ENCODE data around the gene KRTDAP. TPM values are rescaled to one million over a fixed set of nuclear protein-coding genes. Genes with fewer than 3 reads are reported as not detected.

KRTDAP gene
- polyA plus RNA-seq, 3 donors, result 0.21 to 0.42 TPM; not detected in 1

GRCh38 chr19:35438527-35438926 lies 51.7 kb downstream of the KRTDAP start:
- 40 to 70% (median 70%) methylated on average over 5 of the region's 5 CpGs for WGBS, 3 donors
- no peak overlapping the region for H3K27ac ChIP-seq (ENCODE audit: low read depth, low read length)

- WGBS, 3 donors, result 69 to 90% (median 73%) methylated on average over 5 of the region's 5 CpGs
- H3K27ac ChIP-seq (ENCODE audit: low read depth, low read length), result no peak overlapping the region
Measured at GRCh38 chr19:35438096-35438495, 52.2 kb downstream of the KRTDAP start.

- WGBS, 3 donors, result 84 to 88% (median 87%) methylated on average over 15 of the region's 15 CpGs
- no peak overlapping the region for H3K27ac ChIP-seq (ENCODE audit: low read depth, low read length)
Measured at GRCh38 chr19:35437406-35437951, 52.8 kb downstream of the KRTDAP start.

Other genes starting within 250 kb of the KRTDAP start
- 10 to 100 TPM; 12.9 to 92.4 (median 20.2) TPM for gene LSR, start 241.5 kb downstream of the KRTDAP start, polyA plus RNA-seq
- 100 to 1,000 TPM in 2 of 3 donors, 10 to 100 TPM in 1; 68.2 to 122 (median 118) TPM for gene USF2, start 221.5 kb downstream of the KRTDAP start, polyA plus RNA-seq
- 10 to 100 TPM in 1 of 3 donors, 1 to 10 TPM in 1, under 1 TPM in 1; 0.34 to 16.3 (median 1.1) TPM for gene HAMP, start 207.9 kb downstream of the KRTDAP start, polyA plus RNA-seq
- under 1 TPM in 1 of 3 donors, not detected in 2; 0.16 TPM for gene MAG, start 198.3 kb downstream of the KRTDAP start, polyA plus RNA-seq
- 1 to 10 TPM in 1 of 3 donors, under 1 TPM in 2; 0.67 to 2.1 (median 0.88) TPM for gene CD22, start 161.3 kb downstream of the KRTDAP start, polyA plus RNA-seq
- gene FFAR1, start 142.6 kb downstream of the KRTDAP start, polyA plus RNA-seq, result 1 to 10 TPM in 1 of 3 donors, not detected in 2; 2.2 TPM
- 1 to 10 TPM in 2 of 3 donors, under 1 TPM in 1; 0.46 to 1.8 (median 1.8) TPM for gene FFAR3, start 132.0 kb downstream of the KRTDAP start, polyA plus RNA-seq
- under 1 TPM in 2 of 3 donors, not detected in 1; 0.06 to 0.90 TPM for gene GPR42, start 119.4 kb downstream of the KRTDAP start, polyA plus RNA-seq
- 1 to 10 TPM in 2 of 3 donors, under 1 TPM in 1; 0.24 to 4.6 (median 4.0) TPM for gene FFAR2, start 42.2 kb downstream of the KRTDAP start, polyA plus RNA-seq
- gene DMKN, start 23.2 kb upstream of the KRTDAP start, polyA plus RNA-seq, result 10 to 100 TPM in 2 of 3 donors, 1 to 10 TPM in 1; 6.8 to 74.3 (median 15.3) TPM
- gene SBSN, start 37.8 kb upstream of the KRTDAP start, polyA plus RNA-seq, result 1 to 10 TPM in 1 of 3 donors, under 1 TPM in 1, not detected in 1; 0.15 to 1.5 TPM
- gene GAPDHS, start 43.0 kb upstream of the KRTDAP start, polyA plus RNA-seq, result not detected
- gene TMEM147, start 55.2 kb upstream of the KRTDAP start, polyA plus RNA-seq, result 100 to 1,000 TPM in 2 of 3 donors, 10 to 100 TPM in 1; 86.7 to 140 (median 107) TPM
- gene ATP4A, start 73.2 kb upstream of the KRTDAP start, polyA plus RNA-seq, result 10 to 100 TPM in 1 of 3 donors, 1 to 10 TPM in 2; 1.2 to 74.4 (median 2.9) TPM
- not detected for gene PMIS2, start 95.7 kb upstream of the KRTDAP start, polyA plus RNA-seq
- 1 to 10 TPM; 4.6 to 6.3 (median 6.0) TPM for gene HAUS5, start 122.3 kb upstream of the KRTDAP start, polyA plus RNA-seq
- 10 to 100 TPM; 28.5 to 56.7 (median 48.9) TPM for gene RBM42, start 138.6 kb upstream of the KRTDAP start, polyA plus RNA-seq
- 1 to 10 TPM in 2 of 3 donors, under 1 TPM in 1; 0.79 to 3.8 (median 1.7) TPM for gene ETV2, start 151.3 kb upstream of the KRTDAP start, polyA plus RNA-seq
- 100 to 1,000 TPM; 454 to 932 (median 759) TPM for gene COX6B1, start 157.9 kb upstream of the KRTDAP start, polyA plus RNA-seq
- gene UPK1A, start 176.1 kb upstream of the KRTDAP start, polyA plus RNA-seq, result under 1 TPM in 2 of 3 donors, not detected in 1; 0.05 to 0.07 TPM
- under 1 TPM in 2 of 3 donors, not detected in 1; 0.07 to 0.12 TPM for gene ZBTB32, start 214.1 kb upstream of the KRTDAP start, polyA plus RNA-seq
- 10 to 100 TPM; 21.1 to 34.3 (median 29.4) TPM for gene KMT2B, start 227.5 kb upstream of the KRTDAP start, polyA plus RNA-seq

All from adipose tissue (tissue), 3 donors.